ENCODE data around the gene CEP85L.

The CEP85L gene

DNA sequence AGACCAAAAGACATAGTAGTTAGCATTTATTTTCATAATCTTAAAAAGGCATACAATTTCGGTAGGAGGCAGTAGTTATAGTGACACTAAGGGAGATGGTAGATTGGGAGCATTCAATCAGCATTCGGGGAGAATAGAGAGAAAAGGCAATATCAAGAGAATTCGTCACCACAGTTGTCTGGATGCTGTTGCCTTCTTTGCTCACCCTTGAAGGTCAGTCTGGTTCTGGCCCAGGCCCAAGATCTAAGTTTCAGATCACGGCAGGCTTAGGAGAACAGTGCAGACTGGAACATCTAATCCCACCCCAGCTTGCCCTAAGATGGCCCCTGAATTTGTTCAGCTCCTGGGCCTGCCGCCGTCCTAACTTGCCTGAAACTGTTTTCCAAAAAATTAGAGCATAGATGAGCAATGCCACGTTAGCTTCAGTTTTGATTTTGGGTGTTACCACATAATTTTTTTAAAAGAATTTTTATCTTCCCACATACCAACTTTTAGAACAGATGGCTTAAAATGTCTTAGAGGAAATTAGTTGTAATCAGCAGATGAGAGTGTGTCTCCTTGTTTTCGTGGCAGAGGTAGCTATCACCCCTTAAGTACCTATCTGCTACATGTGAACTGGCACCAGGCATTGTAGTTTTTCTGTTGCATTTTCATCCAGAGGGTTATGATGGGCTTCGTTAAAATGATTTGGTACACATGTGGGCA lies 8.3 kb upstream of the CEP85L start:
- no peak for DNase-seq

DNA sequence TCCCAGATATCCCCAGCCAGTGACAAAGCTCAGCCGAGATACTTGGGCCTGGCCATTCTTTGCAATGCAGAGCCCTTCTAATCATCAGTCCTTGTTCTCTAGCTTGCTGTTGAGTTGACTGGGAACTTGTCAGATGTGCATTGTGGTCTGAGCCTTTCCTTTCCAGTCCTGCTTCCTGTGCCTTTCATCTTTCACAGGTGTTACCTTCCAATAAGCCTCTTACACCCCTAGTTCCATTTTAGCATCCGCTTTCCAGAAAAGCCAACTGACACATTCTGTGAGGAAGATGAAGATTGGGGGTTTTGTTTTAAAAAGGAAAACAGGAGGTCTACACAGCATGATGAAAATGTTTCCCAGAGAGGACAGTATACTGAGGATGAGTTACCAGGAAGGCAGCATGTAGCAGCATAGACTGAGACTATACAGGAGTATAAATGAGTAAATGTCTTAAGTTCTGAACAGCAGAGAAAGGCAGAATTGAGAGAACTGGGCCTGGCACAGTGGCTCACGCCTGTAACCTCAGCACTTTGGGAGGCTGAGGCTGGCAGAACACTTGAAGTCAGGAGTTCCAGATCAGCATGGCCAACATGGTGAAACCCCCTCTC lies 5.6 kb upstream of the CEP85L start:
- DNase-seq = no peak

DNA sequence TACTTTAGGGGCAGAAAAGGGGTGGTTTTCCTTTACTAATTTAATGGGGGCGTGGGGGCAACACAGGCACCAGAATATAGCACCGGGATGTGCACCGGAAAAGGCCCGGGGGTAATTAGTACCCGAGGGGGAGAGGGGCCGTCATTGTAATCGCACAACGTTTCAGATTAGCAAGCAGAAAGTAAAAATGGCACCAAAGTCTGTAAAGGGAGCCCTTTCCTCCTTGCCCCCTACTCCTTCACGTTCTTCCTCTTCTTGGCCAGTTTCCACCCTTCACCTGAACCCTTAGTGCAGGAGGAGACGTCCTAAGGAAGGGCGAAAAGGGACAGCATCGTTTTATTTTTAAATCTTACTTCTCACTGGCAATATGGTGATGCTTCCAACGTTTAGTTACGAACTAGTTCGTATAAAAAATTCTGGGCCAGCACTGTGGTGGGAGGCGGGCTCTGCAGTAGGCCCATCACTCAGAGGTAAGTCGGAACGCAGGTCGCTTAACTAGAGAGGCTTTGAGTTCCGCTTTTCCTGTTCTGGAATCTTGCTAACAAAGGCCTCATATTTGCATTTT lies 742 bp upstream of the CEP85L start:
- DNase-seq = no peak

DNA sequence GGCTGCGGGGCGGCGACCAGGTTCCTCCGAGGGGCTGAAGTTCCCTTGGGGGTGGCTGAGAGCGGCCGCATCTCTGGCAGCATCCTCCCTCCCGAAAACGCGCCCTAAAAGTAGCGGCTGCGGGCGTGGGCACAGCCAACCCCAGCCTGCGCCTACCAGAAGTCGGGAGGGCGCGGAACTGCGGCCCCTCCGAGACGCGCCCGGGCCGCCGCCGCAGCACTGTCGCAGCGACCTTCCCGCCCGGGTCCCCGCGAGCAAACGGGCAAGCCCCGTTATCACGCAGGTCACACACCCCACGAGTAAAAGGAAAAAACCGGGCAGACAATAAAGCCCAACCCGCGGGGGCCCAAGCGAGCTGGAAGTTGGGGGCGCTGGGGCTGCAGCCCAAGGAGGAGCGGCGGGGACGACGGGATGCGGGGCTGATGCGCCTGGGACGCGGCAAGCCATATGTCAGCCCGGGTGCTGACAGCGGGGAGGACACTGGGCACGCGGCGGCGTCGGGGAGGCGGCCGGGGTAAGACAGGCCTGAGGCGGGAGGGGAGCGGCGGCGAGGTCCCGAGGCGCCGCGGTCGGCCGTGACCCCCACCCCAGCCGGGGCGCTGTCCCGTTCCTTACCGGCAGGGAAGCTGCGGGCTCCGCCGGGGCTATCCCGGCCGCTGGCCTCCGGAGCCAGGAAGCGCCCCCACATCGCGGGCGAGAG lies 659 bp downstream of the CEP85L start:
- DNase-seq = no peak

DNA sequence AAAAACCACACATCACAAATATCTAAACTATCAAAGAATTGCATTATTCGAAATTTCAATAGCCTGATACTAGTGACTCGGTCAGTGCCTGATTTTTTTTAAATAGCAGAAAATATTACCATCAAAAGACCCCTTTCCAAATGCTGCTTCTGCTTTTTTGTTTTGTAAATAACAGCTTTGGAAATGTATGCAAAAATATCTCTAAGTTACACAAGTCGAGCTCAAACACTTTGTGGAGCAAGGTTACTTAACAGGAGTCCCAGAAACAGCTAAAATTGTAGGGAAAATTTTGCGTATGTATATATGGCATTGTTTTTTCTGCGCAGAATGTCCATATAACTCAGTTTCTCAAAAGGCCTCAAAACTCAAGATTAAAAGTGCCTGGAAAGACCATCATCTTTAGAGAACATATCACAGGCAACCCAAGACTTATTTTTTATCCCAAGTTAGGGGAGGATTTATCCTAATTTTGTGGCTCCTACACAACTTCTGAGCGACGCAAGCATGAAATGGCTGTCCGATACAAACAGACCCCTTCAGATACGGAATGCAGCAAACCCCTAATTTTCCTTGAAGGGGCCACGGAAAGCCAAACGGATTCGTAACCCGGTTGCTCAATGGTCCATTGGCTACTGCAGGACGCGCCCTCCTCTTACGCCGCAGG lies 1.3 kb downstream of the CEP85L start:
- DNase-seq = no peak

DNA sequence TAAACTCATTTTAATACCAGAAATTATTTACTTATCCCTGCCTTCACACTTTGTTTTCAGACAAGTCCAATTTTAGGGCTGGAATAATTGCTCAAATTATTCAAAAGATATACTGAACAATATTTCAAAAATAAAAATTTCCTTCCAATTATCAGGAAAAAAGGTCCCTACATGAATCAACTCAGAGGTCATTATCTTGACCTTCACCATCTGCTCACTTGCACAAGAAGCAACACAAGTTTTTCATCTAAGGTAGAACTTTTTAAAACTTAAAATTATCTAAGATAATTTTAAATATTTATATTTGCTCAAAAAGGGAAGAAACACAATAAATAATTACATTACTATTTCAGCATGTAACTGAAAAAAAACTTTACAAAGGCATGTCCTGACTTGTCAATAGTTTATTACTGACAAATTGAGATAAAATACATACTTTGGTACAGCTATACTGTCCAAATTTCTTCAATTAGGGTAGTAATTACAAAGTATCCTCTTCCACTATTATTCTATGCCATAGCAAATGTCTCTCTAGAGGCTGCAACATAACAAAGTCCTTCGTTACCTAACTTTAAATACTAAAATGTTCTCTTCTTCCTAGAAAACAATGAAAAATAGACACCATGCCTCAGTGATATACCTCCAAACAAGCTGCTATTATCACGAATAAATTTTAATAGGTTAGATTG lies 2.4 kb downstream of the CEP85L start:
- DNase-seq = no peak

DNA sequence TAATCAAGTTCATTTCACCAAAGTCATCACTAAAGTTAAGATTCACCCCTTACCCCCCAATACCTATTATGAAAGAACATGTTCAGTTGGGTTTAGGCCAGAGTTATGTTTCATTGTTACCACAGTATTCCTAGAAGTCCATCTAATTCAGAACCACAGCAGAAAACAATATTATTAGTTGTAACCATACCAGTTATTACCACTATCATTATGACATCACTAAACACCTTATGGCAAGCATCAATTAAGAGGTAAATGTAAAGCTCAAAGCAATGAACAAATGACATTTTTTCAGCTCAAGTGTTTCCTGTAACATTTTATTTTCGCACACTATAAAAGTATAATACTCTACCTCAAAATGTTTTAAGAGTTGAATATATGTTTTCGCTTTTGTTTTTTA lies 4.4 kb downstream of the CEP85L start:
- DNase-seq = no peak

DNA sequence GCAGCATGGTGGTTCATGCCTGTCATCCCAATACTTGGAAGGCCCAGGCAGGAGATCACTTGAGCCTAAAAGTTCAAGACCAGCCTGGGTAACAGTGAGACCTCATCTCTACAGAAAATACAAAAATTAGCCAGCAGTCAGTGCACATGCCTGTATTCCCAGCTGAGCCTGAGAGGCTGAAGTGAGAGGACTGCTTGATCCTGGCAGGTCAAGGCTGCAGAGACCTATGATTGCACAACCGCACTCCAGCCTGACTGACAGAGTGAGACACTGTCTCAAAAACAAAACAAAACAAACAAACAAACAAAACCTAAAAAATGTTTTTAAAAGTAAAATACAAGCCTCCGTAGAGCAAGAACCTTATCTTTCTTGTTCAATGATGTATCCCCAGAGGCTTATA lies 6.0 kb downstream of the CEP85L start:
- DNase-seq = no peak

DNA sequence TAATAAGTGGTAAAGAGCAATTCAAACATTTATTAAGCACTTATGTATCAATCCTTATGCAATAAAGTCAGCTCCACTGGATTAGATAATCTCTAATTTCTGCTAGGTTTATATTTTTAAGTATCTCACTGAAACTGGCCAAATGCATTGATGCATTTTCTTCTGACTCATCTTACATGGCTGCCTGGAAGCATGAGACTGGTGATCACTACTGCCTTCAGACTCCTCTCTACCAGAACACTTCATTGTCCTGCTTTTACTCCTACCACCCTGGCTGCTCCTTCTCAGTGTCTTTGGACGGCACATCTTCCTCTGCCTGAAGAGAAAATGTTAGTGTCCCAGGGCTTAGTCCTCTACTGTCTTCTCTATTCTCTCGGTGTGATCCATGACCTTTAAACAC lies 7.4 kb downstream of the CEP85L start:
- DNase-seq = no peak

DNA sequence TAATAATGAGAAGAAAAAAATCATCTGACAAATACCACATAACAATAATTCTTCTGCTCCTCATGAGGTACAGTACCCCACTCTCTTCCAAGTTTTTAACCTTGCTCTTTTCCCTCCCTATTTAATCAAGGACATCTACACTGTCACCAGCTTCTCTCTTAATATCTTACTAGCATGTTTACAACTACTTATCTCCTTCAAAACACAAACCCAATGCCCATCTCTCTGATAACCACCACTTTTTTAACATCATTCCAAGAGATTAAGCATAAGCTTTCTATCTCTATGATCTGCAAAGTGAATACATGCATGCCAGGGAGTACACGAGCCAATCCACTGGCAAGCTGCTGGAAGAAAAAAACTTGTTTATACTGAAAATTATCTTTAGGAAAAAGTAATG lies 10.3 kb downstream of the CEP85L start:
- no peak for DNase-seq

DNA sequence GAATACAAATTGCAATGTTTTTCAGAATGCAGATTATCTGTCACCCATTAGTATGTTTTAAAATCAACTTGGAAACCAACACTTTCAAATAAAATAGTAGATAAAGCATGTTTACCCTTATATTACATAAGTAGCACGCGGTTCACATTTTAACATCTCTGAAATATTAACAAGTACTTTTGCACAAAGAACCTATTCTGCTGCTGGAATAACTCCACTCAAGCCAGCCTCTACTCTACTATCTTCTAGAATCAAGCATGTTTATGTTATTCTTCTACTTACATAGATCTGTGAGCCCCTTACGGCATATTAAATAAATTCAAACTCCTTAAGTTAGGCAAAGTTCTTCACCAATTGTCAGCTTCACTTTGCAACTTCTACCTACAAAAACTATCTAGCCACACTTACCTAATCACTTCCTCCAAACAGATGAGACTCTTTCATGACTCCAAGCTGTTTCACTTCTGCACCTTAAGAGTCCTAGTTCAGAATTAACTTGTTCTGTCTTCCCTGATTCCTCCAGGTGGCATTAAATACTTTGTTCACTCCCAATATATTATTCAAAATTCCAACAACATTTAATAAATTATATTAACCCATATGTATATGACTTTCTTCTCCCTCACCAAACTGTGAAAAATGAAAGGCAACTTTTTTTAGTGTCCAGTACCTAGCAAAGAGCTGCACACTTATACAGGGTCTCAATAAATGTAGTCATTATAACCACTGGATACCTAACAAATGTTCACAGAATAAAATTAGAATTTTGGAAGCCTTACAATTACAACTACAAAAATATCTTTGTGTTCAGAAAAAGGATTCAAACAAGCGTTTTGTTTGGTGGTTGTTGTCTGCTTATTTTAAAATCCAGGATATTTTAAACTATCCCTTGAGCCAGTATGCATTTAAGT lies 12.1 kb downstream of the CEP85L start:
- DNase-seq = no peak

DNA sequence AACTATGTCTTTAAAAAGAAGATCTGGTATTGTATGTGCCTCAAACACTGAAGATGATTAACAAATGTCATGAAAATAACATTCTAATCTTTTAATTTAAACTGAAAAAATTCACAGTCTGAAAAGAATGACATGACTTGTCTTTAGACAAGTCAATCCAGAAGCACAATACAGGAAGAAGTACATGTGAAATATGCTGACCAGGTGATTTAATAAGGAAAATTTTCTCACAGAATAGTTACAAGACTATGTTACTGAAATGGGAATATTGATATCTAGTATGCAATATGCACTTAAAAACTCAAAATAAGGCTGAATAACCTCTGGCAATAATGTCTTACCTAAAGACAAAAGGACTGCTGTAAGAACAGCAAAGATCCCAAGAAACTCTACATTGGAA lies 13.1 kb downstream of the CEP85L start:
- no peak for DNase-seq

DNA sequence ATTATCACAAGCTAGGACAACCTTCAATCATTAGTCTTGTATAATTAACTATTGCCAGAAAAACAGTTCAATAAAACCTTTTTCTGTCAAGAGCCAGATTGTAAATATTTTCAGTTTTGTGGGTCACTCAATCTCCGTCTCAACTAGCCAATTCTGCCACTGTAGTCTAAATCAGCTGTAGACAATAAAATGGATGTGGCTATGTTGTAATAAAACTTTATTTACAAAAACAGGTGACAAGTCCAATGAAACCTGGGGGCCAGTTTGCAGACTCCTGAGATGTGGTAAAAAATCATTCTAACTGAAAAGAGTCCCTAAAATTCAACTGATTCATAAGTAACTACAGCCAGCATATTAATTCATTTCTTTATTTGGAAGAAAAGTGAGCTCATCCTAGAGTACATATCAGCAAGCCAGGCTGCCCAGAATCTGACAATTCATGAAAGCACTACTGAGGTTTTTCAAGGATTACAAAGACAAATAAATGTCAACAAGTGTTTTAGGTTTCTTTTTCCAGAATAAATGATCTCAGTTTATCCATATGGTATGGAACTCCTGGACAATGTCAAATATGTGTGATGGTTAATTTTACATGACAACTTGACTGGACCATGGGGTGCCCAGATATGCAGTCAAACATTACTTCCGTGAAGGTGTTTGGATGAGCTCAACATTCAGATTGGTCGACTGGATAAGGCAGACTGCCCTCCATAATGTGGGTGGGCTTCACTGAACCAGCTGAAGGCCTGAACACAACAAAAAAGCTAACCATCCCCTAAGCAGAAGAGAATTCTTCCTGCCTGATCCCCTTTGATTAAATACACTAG lies 15.3 kb downstream of the CEP85L start:
- DNase-seq = no peak

DNA sequence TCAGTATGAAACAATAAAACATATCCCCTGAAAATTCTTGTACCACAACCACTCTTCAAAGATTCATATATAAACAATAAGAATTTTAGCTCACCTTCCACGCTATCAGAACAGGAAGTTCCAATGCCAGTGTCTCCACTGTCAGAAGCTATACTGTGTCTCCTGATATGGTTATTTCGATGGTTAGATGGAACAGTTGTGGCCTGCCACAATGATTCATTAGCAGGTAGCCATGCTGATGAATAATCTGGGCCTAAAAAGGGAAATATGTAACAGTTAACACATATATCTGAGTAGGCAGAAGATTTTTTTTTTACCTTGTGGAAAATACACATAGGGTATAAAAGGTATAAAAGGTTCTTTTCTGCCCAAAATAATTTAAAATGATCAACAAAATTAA lies 19.0 kb downstream of the CEP85L start:
- DNase-seq = no peak

DNA sequence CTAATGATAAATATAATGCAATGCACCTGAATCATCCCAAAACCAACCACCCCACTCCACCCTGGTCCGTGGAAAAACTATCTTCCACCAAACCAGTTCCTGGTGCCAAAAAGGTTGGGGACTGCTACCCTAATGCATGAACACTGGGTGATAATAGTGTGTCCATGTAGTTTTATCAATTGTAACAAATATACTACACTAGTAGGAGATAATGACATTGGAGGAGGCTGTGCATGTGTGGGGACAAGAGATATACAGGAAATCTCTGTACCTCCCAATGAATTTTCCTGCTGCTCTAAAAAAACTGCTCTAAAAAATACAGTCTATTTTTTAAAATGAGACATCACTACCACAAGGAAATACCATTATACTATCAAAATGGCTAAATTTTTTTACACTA lies 20.5 kb downstream of the CEP85L start:
- no peak for DNase-seq

DNA sequence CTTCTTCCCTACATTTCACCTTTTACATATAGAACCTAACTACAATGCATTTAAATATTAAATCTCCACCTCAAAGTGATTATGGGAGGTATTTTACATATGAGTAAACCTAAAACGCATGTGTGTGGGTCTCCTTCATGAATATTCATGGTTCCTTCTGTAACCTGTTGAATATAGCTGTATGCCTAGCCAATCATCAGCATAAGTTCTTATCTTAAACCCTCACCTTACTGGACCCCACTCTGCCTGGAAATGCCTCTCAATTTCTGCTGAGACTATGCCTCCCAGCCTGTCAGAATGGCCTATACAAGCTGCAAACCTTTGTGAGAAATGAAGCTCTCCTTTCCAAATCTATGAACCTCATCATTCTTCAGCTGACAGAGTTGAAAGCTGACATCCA lies 21.3 kb downstream of the CEP85L start:
- no peak for DNase-seq

DNA sequence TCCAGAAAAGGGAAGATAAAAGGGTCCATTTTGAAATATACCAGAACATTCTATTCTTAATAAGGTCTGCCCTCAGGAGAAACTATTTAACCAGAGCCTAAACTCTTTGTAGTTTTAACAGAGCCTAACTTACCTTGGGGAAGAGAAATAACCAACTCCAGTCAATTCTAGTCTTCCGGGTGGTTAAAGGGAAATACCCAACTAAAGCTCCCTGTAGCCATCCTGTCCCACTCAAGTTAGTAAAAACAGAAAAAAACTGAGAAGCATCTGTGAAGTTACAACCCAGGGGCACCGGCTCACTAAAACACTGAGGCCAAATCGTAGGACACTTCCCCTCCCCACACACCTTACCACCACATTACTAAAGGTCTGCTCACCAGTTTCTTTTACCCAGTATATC lies 23.7 kb downstream of the CEP85L start:
- no peak for DNase-seq

DNA sequence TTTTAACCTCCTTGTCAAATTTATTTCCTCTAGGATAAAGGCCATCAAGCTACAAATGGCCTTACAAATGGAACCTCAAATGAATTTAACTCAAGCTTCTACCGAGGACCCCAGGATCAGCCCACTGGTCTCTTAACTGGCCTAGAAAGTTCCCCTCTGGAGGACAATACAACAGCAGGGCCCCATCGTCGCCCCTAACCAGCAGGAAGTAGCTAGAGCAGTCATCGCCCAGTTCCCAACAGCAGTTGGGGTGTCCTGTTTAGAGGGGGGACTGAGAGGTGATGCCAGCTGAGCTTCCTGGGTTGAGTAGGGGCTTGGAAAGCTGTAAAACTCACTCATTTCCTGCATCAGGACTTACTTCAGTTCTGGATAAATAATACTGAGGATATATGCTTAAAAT lies 25.6 kb downstream of the CEP85L start:
- DNase-seq = no peak

DNA sequence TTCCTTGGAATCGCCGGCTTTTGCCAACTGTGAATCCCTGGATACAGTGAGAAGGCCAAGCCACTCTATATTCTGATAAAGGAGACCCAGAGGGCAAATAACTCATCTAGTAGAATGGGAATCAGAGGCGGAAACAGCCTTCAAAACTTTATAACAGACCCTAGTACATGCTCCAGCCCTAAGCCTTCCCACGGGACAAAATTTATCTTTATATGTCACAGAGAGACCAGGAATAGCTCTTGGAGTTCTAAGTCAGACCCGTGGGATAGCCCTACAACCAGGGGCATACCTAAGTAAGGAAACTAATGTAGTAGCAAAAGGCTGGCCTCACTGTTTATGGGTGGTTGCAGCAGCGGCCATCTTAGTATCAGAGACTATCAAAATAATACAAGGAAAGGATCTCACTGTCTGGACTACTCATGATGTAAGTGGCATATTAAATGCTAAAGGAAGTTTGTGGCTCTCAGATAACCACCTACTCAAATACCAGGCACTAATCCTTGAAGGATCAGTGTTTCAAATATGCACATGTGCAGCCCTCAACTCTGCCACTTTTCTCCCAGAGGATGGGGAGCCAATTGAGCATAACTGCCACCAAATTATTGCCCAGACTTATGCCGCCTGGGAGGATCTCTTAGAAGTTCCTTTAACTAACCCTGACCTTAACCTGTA lies 29.5 kb downstream of the CEP85L start:
- DNase-seq = no peak

DNA sequence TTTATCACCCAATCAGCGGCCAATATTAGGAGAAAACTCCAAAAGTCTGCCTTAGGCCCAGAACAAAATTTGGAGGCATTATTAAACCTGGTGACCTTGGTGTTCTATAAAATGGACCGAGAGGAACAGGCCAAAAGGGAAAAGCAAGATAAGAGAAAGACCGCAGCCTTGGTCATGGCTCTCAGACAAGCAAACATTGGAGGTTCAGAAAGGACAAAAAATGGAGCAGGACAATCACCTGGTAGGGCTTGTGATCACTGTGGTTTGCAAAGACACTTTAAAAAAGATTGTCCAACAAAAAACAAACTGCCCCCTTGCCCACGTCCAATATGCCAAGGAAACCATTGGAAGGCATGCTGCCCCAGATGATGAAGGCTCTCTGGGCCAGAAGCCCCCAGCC lies 31.2 kb downstream of the CEP85L start:
- DNase-seq = no peak
